CD4-positive, alpha-beta T cell treated with Interleukin-1 beta for 1 hour (primary cell): ENCODE measurements around the gene FABP6.
"Not testable (repeated sequence)": the region's sequence is repeated elsewhere in the genome, so short reads cannot be mapped to it uniquely, and the experiment has no call there.

Experiments used
- DNase-seq, 2 donors: peaks; one replicate each; pipeline ENCODE4 v3.0.0-alpha.2; 2020 to 2022

Gene FABP6

GRCh38 chr5:160229190-160229742 lies at the start of gene FABP6:
Gene FABP6 (plus strand): TSS chr5:160229506. CDS start chr5:160229558, 52 bp downstream.
- no peak for DNase-seq

GRCh38 chr5:160180931-160181330 lies 48.4 kb upstream of the FABP6 start:
- DNase-seq: no peak

- no peak for DNase-seq
Observed at GRCh38 chr5:160181965-160182622, 47.2 kb upstream of the FABP6 start.

- DNase-seq: no peak
Observed at GRCh38 chr5:160183075-160183474, 46.2 kb upstream of the FABP6 start.

GRCh38 chr5:160185626-160186360 lies 43.5 kb upstream of the FABP6 start:
- DNase-seq: no peak

- no peak for DNase-seq
Observed at GRCh38 chr5:160186480-160186879, 42.8 kb upstream of the FABP6 start.

GRCh38 chr5:160187091-160187490 lies 42.2 kb upstream of the FABP6 start:
- no peak for DNase-seq

GRCh38 chr5:160188141-160189015 lies 40.9 kb upstream of the FABP6 start:
- no peak for DNase-seq

- no peak for DNase-seq
Observed at GRCh38 chr5:160192424-160192823, 36.9 kb upstream of the FABP6 start.

- DNase-seq: not testable (repeated sequence)
Observed at GRCh38 chr5:160193076-160193475, 36.2 kb upstream of the FABP6 start.

- not testable (repeated sequence) for DNase-seq
Observed at GRCh38 chr5:160193790-160194189, 35.5 kb upstream of the FABP6 start.

- DNase-seq: no peak
Observed at GRCh38 chr5:160197341-160198144, 31.8 kb upstream of the FABP6 start.

GRCh38 chr5:160198146-160198545 lies 31.2 kb upstream of the FABP6 start:
- DNase-seq: no peak

- DNase-seq: no peak
Observed at GRCh38 chr5:160198841-160199409, 30.4 kb upstream of the FABP6 start.

- peak; percentile 62 for DNase-seq
Observed at GRCh38 chr5:160199410-160199911, 29.8 kb upstream of the FABP6 start.

GRCh38 chr5:160207061-160207460 lies 22.2 kb upstream of the FABP6 start:
- no peak for DNase-seq

GRCh38 chr5:160209917-160210316 lies 19.4 kb upstream of the FABP6 start:
- DNase-seq: no peak

- no peak for DNase-seq
Observed at GRCh38 chr5:160210606-160211005, 18.7 kb upstream of the FABP6 start.

GRCh38 chr5:160211352-160211751 lies 18.0 kb upstream of the FABP6 start:
- DNase-seq: no peak

- no peak for DNase-seq
Observed at GRCh38 chr5:160213537-160213936, 15.8 kb upstream of the FABP6 start.

- no peak for DNase-seq
Observed at GRCh38 chr5:160219356-160219755, 9.9 kb upstream of the FABP6 start.

GRCh38 chr5:160221082-160221481 lies 8.2 kb upstream of the FABP6 start:
- no peak for DNase-seq
